Stimulated activated CD8-positive, alpha-beta memory T cell treated with anti-CD3 and anti-CD28 coated beads, Interleukin-12 subunit alpha, Interleukin-12 subunit beta, amount 100 ng/mL, for 24 hours (primary cell): ENCODE data around the gene RASGRF2.
"Not testable (repeated sequence)": the region's sequence is repeated elsewhere in the genome, so short reads cannot be mapped to it uniquely, and the experiment has no call there.

ENCODE experiments used
- DNase-seq: peaks from one replicate; pipeline ENCODE4 v3.0.0-alpha.2; 2020; ENCODE audit errors: extremely low read depth

The RASGRF2 gene

DNA sequence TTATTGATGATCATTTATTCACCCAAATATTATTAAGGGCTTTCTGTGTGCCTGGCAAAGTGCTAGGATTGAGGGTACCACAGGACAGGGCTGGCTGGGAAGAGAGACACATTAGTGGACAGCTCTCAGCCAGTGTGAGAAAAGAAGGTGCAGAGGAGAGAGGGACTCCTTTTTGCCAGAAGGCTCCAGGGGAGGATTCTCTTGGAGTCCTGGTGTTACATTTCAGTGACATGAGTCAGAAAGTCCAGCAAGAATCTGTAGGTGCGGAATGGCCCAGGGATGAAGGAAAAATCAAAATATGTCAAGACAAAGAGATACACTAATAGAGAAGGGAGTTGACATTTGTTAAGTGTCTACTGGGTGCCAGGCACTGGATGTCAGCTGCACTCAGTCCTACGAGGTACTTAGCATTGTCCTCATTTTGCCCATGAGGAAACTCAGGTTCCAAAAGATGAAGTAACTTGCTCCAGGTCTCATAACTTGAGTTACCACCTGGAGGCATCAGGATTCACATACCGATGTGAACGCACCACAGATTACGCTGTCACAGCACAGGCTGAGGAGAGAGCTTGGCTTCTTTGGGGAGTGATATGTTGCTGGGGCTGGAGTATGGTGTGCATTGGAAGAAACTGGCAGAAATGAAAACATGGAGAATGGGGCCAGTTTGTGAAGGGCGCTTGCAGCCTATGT lies 60.5 kb downstream of the RASGRF2 start:
- DNase-seq, result no peak

DNA sequence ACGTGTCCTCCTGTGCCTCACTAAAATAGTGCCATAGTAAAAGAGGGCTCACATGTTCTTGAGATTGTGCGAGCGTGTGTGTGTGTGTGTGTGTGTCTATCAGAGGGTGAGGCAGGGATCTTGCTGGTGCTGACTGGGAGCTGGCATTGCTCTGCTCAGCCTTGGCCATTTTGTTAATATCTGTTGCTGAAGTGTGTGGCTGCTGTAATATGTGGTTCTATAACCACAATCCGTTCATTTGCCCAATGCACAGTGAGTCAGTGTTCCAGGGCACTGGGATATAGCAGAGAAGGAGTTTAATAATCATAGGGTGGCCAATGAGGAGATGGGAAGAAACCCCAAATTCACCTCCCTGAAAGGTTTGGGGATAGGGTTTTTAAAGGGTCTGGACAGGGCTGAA lies 61.3 kb downstream of the RASGRF2 start:
- DNase-seq, result no peak

DNA sequence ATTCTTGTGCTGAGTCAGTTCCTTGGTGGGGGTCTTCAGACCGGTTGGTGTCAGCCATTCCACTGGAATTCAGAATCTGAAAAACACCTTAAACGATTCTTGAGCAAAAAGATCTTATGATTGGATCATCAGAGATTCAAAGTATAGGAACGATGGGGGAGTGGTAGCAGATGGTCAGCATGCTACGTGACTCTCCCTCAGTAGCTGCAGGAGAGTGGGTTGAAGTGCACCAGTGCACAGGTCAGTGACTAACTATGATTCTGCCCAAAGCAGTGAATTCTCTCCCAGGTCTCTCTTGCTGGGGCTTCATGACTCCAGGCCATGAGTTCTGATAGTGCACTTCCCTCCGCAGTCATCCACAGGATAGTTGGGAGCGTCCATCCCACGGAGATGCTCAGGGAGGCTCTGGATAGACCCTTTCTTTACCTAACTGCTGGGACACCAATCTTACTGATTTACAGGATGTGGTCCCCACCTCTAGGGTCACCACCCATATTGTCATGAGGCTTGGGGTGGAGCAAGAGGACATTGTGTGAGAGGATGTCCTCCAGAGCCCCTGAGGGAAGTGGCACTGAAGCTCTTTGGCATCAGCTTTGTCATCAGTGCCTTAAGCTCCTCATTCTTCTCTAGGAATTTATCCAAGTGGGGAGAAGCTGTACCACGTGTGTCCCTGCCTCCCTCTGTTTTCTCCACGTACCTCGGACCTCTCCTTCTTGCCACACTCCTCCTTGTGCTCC lies 62.0 kb downstream of the RASGRF2 start:
- no peak for DNase-seq

DNA sequence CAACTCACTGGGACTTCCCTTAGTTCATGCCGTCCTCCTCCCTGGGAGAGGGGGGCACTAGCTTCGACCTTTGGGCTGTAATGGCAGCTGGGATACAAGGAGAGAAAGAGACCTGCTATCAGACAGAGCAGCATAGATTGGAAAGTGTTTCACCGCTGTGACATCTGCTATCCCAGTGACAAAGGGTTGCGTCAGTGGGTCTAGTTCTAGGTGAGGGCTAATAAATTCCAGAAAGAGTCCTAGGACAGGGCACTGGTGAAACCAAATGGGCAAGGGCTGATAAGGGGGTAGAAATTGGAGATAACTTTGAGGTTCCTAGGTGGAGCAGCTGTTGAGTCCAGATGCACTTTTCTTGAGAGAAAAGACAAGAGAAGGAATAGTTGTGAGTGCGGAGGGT lies 62.5 kb downstream of the RASGRF2 start:
- DNase-seq, result no peak

GRCh38 chr5:81023261-81023970 lies 63.3 kb downstream of the RASGRF2 start:
- DNase-seq, result no peak

DNA sequence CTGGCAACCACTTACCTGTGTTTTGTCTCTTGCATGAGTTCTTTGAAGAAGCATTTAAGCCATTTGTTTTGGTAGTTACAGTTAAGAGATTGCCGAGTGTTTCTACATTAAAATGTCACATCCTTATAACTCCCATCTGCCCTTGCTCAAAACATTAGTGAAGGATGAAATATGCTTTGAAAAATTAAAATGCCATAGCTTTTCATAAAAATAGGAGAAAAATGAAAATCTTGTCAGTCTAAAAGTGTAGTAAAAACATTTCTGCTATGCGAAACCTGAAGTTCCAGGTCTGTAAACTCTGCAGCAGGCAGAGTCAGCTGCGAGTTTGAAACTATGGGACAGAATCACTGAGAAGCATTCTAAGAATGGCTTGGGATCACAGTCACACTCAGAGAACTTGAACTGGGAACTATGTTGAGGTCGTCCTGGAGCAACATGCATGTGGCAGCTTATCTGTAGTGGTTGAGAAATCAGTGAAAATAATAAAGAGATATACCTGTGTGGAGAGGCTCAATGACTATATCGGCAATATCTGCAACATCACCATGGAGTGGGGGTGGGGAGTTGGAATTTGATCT lies 67.4 kb downstream of the RASGRF2 start:
- DNase-seq, result no peak

- DNase-seq, result not testable (repeated sequence)
These were observed 68.7 kb downstream of the RASGRF2 start for GRCh38 chr5:81028888-81029287.

DNA sequence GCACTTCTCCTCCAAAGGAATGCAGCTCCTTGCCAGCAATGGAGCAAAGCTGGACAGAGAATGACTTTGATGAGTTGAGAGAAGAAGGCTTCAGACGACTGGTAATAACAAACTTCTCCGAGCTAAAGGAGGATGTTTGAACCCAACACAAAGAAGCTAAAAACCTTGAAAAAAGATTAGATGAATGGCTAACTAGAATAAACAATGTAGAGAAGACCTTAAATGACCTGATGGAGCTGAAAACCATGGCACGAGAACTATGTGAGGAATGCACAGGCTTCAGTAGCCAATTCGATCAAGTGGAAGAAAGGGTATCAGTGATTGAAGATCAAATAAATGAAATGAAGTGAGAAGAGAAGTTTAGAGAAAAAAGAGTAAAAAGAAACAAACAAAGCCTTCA lies 69.6 kb downstream of the RASGRF2 start:
- DNase-seq, result not testable (repeated sequence)

DNA sequence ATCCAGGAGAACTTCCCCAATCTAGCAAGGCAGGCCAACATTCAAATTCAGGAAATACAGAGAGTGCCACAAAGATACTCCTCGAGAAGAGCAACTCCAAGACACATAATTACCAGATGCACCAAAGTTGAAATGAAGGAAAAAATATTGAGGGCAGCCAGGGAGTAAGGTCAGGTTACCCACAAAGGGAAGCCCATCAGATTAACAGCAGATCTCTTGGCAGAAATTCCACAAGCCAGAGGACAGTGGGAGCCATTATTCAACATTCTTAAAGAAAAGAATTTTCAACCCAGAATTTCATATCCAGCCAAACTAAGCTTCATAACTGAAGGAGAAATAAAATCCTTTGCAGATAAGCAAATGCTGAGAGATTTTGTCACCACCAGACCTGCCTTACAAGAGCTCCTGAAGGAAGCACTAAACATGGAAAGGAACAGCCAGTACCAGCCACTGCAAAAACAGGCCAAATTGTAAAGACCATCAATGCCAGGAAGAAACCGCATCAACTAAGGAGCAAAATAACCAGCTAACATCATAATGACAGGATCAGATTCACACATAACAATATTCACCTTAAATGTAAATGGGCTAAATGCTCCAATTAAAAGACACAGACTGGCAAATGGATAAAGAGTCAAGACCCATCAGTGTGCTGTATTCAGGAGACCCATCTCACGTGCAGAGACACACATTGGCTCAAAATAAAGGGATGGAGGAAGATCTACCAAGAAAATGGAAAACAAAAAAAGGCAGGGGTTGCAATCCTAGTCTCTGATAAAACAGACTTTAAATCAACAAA lies 70.3 kb downstream of the RASGRF2 start:
- not testable (repeated sequence) for DNase-seq

DNA sequence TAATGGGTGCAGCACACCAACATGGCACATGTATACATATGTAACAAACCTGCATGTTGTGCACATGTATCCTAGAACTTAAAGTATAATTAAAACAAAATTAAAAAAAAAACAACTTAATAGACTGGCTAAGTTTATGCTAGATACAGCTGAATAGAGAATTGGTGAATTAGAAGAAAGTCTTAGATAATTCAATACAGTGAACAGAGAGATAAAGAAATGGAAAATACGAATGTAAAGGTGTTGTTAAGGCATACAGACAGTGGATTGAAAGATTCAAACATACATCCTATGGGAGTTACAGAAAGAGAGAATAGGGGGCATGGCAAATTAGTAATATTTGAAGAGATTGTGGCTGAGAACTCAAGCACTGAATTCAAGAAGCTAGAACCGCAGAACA lies 75.4 kb downstream of the RASGRF2 start:
- DNase-seq, result no peak

DNA sequence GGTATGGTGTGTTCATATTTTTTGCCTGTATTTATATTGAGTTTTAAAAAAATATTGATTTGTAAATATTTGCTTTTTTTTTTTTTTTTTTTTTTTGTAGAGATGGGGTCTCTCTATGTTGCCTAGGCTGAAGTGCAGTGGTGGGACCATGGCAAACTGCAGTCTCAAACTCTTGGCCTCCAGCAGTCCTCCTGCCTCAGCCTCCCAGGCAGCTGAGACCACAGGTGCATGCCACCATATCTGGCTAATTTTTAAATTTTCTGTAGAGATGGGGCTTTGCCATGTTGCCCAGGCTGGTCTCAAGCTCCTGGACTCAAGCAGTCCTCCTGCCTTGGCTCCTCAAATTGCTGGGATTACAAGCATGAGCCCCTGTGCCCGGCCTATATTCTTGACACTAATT lies 78.3 kb downstream of the RASGRF2 start:
- no peak for DNase-seq

DNA sequence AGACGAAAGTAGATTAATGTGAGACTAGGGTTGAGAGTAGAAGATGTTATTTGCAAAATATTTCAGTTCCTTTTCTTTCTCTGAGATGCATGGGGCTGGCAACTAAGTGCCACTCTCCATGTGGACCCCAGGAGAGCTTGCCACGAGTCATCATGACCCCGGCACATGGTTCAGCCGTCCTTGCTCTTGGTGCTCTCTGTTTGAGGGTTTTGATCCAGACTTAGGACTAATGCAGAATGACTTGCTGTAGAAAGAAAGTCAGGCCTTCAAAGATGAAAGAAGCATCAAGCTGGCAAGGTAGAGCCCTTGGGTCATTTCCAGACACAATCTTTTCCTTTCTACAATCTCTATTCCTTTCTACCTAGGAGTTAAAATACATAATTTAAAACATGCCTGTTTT lies 84.7 kb downstream of the RASGRF2 start:
- DNase-seq, result no peak

GRCh38 chr5:81045389-81045807 lies 85.2 kb downstream of the RASGRF2 start:
- DNase-seq, result no peak

GRCh38 chr5:81046041-81046440 lies 85.9 kb downstream of the RASGRF2 start:
- no peak for DNase-seq

DNA sequence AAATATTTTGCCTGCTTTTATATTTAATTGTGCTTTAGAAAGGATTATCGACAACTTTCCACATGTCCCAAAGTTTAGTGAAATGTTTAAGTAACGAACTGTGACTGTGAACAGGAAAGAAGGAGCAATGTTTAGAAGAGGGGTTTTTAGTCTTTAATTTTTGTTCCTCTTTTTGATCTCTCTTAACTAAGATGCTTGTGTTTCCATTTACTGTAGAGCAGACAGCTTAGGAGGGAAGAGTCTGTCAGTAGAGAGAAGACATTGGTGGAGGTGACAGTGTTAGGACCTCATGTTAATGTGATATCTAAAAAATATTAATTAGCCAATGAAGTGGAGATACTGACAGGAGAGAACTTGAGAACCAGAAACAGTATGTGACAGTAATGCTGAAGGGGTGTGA lies 92.2 kb downstream of the RASGRF2 start:
- no peak for DNase-seq

- DNase-seq, result not testable (repeated sequence)
These were observed 93.1 kb downstream of the RASGRF2 start for GRCh38 chr5:81053282-81053681.

DNA sequence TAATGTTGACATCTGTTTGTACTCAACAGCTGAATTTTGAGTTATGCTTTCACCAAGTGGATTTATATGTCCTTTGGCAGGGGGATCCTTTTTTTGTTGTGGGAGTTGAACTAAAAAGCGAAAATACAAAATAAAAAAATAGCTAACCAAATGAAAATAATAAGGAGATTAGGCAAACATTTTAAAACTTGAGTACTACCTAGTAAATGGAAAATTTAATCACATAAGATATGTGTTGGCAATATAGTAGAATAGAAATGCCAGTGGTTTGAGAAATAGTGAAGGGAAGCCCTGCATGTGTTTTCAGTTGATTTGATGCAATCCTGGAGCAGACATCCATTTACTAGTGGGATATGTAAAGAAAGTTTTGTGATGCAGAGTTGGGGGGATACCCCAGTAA lies 98.0 kb downstream of the RASGRF2 start:
- DNase-seq, result no peak

GRCh38 chr5:81065492-81065891 lies 105.3 kb downstream of the RASGRF2 start:
- DNase-seq, result no peak

DNA sequence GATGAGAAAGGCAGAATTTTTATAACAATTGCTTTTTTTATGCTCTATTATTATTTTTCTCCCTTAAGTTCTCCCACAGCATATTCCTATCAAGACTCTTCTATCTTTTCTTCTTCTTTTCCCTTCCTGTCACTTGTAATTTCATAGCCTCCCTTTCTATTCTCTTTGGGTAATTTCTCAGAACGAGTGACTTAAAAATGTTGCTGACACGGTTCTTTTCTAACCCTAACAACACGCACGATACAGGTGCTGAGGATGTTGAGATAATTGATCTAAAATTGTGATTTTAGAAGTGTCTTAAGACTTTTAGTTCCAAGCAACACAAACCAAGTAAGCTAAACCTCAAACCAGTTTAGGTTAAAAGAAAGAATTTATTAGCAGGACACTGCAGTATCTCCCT lies 105.9 kb downstream of the RASGRF2 start:
- no peak for DNase-seq

DNA sequence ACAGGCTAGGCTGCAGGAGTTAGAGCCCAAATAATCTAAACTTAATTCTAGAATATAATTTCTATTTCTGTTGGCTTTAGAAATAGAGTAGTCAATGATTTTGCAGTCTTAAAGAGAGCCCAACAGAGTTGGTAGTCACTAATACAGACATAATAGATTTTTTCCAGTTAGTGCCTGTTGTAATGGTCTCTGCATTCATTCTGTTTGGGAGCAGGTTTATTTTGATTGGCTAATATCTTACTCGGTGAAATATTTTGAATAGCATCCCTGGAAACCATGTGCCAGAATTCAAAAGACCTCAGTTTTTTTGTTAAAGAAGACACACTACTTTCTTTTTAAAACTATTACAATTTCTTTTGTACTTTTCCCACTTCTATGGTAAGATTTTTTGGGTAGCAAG lies 107.2 kb downstream of the RASGRF2 start:
- no peak for DNase-seq

DNA sequence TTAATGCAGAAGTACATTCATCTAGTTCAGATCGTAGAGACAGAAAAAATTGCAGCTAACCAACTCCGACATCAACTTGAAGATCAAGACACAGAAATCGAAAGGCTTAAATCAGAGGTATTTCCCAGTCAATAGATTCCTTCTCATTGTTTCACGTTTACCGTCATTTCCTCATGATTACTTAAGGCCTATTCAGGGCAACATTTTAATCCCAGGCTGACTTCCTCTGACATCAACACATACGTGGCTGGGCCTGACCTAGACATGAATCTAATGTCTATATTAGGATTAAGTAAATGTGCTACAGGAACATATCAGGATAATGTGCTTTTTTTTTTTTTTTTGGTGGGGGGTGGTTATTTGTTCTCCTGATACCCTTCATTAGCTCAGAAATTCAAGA lies 107.9 kb downstream of the RASGRF2 start:
- DNase-seq, result no peak

DNA sequence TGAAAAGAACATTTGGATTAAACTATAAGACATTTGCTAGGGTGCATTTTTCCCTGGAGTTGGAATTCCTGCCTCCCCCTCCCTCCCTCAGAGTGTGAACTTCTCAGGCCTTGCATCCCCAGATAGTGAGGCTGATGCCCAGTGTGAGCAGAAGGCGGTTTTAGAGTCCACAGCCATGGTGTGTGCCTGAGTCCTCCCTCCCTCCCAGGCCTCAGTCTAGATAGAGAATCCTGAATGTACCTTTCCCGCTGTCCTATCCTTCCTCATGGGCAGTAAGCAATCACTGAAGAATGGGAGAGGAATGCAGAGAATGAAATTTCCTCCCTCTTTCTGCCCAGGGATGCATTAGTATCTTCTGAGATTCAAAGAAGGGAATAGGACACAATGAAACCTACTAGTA lies 108.5 kb downstream of the RASGRF2 start:
- DNase-seq, result no peak
